ENCODE results near the gene DNAJB12. TPM values are rescaled to one million over a fixed set of nuclear protein-coding genes. Genes with fewer than 3 reads are reported as not detected.
"Not testable (repeated sequence)": the region's sequence is repeated elsewhere in the genome, so short reads cannot be mapped to it uniquely, and the experiment has no call there.

The DNAJB12 gene
- polyA plus RNA-seq, 4 donors, result 28.8 to 42.4 (median 29.5) TPM

DNA sequence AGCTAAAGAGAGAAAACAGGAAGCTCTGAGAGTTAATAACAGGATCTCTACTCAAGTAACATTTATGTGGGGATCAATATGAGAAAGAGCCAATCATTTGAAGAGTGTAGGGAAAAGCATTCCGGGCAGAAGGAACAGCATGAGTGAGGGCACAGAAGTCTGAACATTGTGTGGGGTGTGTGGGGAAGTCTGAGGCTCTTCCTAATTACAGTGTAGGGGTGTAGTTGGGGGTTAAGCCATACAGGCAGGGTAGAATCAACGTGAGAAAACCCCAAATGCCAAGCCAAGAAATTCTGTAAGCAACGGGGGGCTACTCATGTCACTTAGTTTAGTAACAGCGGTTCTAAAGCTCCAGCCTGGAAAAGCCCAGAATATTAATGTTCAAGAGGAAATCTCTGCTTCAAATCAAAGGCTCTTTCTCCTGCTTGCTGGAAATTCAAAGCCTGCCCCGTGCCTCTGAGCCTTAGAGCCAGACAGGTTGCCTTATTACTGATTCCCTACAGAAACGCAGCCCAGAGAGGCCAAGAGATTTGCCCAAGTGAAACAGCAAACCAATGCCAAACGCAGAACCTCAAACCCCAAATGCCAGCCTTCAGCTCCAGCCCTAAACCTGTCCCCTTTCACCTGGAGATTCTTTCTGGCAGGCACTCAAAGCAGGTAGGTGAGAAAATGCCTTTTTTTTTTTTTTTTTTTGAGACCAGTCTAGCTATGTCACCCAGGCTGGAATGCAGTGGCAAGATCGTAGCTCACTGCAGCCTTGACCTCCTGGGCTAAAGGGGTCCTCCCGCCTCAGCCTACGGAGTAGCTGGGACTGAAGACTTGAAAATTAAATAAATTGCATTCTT is 36.1 kb downstream of the DNAJB12 start:
- no peak for DNase-seq (ENCODE audit: low read depth in 4 of 4, low spot score in 3 of 4)

DNA sequence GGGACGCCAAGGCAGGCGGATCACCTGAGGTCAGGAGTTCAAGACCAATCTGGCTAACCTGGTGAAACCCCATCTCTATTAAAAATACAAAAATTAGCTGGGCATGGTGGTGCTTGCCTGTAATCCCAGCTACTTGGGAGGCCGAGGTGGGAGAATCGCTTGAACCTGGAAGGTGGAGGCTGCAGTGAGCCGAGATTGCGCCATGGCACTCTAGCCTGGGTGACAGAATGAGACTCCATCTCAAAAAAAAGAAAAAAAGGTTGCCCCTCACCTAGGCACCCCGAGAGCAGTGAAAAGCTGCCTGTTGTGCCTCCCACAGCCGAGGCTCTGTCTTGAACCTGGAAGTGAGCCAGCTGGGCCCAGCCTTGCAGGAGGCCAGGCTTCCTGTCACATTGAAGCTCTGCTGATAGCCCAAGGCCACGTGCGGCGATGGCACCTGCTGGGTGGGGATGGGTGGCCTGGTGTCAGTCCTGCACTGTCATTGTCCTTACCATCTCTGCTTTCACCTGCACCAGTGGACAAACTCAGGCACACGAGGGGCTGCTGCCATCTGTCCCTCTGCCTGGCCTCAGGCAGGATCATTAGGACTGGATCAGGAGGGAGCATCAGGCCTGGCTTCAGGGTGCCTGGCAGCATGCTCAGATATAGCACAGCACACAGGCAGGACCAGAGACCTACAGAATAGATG is 37.8 kb downstream of the DNAJB12 start:
- no peak for DNase-seq (ENCODE audit: low read depth in 4 of 4, low spot score in 3 of 4)

DNA sequence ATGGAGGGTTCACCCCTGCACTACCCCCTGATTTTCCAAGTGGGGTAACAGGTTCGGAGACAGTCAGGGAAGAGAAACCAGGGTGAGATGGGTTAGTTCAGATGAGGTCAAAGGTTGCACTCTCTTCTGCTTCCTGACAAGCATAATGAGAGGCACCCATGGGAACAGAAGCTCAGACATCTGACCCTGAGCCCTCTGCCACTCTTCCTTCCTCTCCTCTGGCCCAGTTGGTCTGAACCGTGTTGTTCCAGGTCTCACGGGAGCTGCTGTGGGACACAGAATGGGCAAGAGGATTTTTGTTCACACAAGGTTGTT is 38.4 kb downstream of the DNAJB12 start:
- no peak for DNase-seq (ENCODE audit: low read depth in 4 of 4, low spot score in 3 of 4)

DNA sequence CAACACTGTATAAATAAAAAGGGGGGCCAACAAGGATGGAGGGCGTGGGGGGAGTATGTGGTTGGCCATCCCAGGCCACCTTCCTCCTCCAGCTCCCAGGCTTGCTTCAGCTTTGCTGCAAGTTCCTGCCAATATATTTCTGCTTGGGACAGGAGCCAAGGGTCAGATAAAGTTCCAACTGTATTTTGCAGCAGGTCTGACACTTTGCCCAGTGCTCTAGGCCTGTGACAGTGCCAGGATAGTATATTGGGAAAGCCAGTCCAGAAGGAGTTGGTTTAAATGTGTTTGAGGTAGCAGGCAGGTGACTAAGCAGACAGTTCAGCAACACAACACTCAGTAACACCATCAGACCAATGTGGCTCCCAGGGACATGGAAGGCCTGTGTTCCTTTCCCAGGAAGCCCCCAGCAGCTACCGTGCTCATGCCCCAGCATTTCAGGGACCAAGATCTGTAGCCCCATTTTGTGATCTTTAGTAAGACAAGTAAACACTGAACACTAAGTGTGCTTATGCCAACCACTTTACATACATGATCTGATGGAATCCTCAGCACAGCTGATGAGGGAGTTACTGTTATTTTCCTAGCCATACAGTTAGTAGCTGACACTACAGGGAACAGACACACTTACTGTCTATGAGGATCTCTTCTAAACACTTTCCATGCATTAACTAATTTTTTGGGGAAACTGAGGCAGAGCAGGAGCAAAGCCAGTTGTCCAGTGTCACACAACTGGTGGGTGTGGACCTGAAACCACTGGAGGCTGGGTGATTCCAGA is 38.9 kb downstream of the DNAJB12 start:
- DNase-seq (ENCODE audit: low read depth in 4 of 4, low spot score in 3 of 4), result no peak

DNA sequence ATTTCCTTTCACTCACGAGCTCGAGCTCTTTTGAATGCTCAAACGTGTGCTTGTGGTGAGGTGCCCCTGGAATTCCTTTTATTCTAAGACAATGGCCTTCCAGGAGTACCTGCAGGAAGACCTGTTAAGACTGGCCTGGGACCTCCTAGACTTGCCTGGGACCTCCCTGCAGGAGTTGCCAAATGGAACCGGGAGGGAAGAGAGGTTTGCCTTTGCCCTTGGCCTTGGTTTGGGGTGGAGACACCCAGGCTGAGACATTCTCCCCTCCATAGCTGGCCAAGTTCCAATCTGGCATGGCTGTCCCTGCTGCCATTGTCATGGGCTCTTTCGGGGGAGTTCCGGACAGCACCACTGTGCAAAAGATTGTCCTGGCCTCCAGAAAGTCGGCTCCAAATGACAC is 39.7 kb downstream of the DNAJB12 start:
- no peak for DNase-seq (ENCODE audit: low read depth in 4 of 4, low spot score in 3 of 4)

DNA sequence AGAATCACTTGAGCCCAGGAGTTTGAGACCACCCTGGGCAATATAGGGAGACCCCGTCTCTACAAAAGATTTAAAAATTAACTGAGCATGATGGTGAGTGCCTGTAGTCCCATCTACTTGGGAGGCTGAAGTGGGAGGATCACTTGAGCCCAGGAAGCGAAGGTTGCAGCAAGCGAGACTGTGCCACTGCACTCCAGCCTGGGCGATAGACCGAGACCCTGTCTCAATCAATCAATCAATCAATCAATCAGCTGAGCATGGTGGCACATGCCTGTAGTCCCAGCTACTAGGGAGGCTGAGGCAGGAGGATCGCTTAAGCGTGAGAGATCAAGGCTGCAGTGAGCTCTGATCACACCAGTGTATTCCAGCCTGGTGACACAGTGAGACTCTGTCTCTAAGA is 40.5 kb downstream of the DNAJB12 start:
- no peak for DNase-seq (ENCODE audit: low read depth in 4 of 4, low spot score in 3 of 4)

DNA sequence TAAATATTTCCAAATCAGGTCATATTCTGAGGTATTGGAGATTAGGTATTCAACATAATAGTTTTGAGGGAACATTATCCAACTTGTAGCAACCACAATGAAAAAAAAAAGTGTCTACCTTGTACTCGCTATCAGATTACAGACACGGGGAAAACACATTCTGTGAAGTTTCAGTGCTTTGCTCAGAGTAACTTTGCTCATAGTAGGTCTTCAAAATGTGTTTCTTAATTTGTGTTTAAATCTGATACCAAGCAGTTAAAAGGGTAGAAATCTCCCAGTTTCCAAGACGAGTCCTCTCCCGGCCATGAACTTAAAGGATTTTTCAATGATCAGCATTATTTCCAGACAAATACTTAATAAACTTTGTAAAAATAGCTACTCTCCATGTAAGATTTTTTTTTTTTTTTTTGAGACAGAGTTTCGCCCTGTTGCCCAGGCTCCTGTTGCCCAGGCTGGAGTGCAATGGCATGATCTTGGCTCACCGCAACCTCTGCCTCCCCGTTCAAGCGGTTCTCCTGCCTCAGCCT is 41.8 kb downstream of the DNAJB12 start:
- DNase-seq (ENCODE audit: low read depth in 4 of 4, low spot score in 3 of 4), result no peak

DNA sequence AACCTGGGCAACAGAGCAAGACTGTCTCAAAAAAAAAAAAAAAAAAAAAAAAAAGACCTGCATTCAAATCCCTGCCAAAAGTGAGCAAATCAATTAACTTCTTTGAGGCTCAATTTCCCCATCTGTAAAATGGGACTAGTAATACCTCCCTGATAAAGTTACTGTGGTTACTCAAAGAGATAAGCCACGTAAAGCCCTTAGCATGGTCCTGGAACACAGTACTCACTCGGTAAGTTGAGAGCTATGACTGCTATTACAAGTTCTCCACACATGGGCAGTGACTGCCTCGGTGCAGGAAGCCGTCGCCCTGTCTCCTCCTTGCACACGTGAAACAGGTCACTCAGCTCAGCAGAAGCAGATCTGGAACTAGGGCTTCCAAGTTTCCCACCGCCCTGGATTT is 43.1 kb downstream of the DNAJB12 start:
- DNase-seq (ENCODE audit: low read depth in 4 of 4, low spot score in 3 of 4), result no peak

DNA sequence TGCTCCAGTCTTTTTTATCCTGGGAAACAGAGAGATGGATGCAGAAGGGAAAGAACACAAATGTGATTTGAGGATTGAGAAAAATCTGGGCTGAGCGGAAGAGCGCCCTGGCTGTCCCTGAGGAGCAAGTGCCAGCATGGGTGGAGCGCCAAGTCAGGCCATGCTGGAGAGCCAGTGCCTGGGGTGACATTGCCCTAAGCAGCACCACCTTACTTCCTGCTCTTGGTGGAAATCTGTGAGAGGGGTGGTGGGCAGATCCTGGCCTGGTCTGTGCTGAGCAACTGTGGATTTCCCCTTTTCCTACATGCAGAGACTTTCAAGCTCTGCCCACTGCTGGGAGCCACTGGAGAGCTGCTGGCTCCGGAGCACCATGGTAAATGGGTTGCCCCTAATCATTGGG is 44.1 kb downstream of the DNAJB12 start:
- no peak for DNase-seq (ENCODE audit: low read depth in 4 of 4, low spot score in 3 of 4)

DNA sequence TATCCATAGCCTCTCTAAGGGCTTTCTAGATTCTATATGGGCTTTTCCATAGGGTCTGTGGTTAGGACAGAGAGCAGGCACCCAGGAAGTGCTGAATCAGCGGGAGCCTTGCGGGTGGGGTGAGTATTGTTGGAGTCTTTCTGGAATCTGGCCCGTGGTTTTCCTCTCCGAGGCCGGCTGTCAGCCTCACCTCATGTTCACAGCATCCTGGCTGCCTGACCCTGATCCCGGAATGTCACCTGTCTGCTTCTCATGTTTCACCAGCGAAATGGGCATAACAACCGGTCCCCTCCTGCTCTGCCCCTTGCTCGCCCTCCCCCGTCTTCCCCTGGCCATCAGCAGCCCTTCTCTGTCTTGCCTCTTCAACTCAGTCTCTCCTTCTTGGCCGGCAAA is 44.5 kb downstream of the DNAJB12 start:
- DNase-seq (ENCODE audit: low read depth in 4 of 4, low spot score in 3 of 4), result no peak

DNA sequence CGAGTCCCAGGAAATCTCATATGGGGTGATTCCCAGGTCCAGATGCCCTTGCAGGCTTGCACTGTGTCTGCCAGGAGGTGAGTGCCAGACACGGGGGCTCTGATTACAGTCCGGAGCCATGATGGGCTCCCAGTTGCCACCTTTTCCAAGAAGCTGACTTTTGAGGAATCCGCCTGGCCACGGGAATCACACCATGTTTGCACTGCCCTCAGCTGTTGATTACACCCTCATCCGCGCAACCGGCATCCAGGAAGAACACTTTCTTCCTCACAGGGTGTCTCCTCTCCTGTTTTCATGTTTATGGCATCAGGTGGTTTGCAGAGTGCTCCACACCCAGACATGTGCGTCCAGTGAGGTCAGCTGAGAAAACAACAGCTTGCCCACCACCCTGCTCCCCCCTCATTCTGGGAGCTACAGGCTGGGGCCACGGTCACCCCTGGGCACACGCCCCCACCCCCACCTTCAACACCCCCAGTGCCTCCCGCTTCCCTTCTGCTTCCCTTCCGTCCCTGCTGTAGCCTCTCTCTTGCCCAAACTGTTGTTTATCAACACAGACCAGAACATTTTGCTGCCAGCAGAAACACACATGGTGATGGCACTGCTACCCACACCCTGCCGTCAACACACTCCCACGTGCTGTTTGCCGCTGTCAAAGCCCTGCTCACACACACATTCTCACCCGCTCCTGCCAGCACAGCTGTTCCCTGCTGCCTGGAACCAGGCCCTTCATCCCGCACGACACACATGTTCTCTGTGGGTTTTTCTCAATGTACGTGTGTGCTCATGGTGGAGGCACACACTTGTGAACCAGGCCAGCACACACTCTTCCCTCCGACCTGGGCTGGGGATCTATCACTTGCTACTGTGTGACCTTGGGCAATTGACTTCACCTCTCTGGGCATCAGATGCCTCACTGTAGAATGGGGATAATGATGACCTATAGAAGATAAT is 45.2 kb downstream of the DNAJB12 start:
- no peak for DNase-seq (ENCODE audit: low read depth in 4 of 4, low spot score in 3 of 4)

DNA sequence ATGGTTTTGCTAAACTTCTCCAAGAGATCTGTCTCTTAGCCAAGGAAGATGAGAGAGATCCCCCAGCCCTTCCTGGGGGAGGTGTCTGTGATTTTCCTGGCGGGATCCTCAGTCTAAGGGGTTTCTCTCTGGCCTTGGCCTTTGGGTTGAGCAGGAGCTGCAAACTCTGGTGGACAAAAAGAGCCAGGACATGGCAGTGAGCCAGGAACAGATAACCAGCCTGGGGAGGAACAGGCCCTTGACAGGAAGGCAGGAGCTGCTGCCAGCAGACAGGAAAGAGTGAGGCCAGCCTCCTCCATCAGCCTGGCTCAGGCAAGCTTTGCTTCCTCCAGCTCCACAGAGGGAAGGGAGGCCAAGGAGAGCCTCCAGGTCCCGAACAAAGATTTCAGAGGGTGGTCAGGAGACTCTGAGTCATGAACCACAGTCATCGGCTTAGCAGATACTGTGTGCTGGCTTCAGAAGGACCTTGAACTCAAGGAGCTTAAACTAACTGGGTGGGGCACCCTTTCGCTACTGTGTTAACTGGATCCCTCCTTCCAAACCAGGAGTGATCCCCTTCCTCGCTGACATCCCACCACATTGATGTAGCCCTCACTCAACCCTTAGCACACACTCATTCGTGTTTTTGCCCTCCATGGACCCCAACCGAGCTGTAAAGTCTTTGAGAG is 46.3 kb downstream of the DNAJB12 start:
- DNase-seq (ENCODE audit: low read depth in 4 of 4, low spot score in 3 of 4), result no peak

DNA sequence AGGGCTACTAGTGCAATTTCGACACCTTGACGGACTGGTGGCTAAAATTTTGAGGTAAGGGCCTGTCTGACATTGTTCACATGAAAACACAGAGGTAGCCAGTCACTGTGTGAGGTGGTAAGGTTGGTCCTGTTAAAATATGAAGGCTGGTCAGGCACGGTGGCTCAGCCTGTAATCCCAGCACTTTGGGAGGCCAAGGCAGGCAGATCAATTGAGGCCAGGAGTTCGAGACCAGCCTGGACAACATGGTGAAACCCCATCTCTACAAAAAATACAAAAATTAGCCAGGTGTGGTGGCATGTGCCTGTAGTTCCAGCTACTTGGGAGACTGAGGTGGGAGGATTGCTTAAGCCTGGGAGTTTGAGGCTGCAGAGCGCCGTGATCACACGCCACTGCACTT is 47.0 kb downstream of the DNAJB12 start:
- DNase-seq (ENCODE audit: low read depth in 4 of 4, low spot score in 3 of 4), result not testable (repeated sequence)

DNA sequence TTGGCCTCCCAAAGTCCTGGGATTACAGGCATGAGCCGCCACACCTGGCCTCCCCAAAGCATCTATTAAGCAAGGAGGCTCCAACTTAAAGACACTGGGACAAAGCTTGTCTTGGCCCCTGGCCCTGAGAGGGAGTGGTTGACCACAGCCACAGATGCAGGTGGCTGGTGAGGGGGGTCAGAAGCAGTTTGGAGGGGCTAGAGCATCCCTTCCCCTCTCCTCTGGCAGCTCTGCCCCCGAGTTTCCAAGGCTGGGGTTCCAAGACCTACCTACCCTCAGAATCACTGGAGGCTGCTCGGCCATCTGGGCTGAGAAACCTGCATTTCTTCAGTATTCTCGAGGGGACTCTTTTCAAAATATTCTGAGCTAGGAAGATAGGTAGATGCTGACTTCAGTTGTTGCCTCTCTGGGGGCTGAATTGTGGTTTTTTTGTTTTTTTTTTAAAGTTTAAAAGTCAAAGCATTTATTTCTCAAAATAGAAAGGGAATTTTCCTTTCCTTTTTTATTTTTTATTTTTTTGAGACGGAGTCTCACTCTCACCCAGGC is 48.4 kb downstream of the DNAJB12 start:
- DNase-seq (ENCODE audit: low read depth in 4 of 4, low spot score in 3 of 4), result no peak

DNA sequence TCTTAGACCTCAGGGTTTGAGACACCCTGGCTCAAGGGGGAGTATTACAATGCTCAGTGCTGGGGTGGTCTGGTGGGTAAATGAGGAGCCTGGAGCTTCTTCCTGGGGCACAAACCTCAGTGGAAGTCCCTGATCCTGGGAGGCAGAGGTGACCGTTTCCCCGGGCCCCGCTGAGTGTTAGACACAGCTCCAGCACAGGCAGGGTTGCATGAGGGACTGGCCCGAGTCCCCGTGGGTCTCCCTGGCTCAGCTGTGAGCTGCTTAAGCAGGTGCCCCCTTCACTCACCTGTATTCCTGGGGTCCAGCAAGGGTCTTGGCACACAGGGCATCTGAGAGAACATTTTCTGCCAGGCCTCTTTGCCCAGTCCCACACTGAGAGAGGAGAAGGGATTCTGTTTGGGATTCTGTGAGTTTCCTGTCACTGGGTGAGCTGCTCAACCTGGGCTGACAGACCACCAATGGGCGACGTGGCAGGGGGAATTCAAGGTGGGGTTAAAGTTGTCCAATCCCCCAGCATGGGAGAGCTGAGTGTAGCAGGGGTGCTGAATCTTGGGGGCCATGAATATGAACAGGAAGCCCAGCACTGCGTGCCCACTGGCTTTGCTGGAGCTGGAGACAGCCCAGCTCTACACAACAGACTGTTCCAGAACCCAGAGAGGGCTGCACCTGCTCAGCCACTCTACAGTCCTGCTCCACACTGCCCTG is 51.1 kb downstream of the DNAJB12 start:
- DNase-seq (ENCODE audit: low read depth in 4 of 4, low spot score in 3 of 4), result no peak

DNA sequence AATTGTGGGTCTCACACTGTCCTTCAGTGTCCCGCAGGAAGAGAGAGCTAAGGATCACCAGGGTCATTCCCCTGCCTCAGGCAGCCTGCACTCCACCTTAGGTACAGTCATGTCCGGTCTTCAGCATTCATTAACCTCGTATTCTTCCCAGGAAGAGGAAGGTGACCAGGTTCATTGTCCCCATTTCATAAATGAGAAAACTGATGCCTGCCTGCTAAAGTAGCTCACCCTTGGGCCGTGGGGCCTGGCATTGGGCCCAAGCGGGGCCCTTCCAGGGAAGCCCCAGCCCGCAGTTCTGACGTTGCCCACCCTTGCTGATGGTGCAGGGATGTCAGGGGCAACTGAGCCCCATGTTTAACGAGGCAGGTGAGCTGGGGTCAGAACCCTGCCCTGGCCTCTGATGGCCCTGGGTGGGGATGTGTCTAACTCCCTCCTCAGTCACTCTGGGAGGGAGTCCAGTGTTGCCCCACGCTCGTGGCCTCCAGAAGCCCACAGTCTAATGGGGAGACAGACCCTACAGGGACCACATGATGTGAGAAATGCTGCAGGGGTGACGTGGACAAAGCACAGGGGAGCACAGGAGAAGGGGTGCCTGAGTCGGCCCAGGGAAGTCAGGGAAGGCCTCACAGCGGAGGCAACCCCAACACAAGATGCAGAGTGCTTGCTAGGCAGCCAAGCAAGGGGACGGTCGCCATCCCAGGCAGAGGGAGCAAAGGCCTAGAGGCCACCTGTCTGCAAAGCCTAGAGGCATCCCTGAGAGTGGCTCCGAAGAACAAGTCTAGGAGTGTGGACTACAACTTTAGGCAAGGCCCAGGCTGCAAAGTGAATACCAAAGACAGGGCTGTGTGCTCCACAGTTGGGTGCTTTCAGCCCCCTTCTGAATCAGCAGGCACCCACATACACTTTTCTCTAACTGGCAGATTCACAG is 55.9 kb downstream of the DNAJB12 start:
- no peak for DNase-seq (ENCODE audit: low read depth in 4 of 4, low spot score in 3 of 4)

DNA sequence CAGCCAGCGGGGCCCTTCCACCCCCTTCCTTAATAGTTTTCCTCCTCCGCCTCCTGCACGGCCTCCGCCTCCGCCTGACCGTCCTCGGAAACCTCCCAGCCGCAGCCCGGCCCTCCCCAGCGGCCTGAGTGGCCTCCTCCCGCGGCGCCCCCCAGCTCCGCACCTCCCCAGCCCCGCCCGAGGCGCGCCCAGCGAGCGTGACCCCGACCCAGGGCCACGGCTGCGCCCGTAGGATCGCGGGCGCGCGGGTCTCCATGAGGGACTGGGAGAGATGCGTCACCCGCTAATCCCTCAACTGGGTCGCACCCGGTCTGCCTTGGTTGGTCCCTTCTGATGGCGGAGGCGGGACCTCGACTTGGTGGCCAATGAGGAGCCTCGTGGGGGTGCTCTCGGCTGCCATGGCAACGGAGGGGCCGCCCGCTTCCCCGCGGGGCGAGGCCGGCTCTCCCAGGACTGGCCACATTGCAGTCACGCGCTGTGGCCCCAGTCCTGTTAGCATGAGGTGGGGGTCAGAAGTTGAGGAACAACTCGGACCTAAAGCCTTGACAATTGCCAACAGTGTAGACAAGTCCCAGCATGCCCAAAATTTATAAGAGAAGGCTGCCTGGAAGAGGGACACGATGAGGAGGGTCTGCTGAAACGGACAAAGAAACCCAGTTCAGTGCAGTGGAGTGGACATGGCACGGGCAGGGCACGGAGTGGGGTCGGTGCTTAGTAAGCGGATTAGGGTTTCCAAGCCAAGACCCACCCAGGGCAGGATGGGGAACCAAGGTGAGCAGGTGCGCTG is 56.7 kb downstream of the DNAJB12 start:
- DNase-seq (ENCODE audit: low read depth in 4 of 4, low spot score in 3 of 4), result peak; percentile 86 to 94 (median 92)

Measured in left renal pelvis (tissue), 4 donors.